Gastrocnemius medialis (tissue), 4 donors: Measurements from ENCODE around the gene LRIG1.

Experiments
- CTCF ChIP-seq, 5 experiments: fragments of 450-650 bp in 3 of 5; fragments of 200-600 bp in 2 of 5; sonication (generic) in 2 of 5; IDR thresholded peaks in 4 of 5; conservative IDR thresholded peaks in 1 of 5; 1 replicate in 4 of 5; 2 replicates in 1 of 5; pipeline ENCODE4 v1.5.1; 2016 to 2019; ENCODE audit warnings: antibody characterized with exemption in 5 of 5, mild to moderate bottlenecking in 3 of 5, moderate library complexity in 3 of 5
- POLR2A ChIP-seq, 2 donors: fragments of 450-650 bp; IDR thresholded peaks; one replicate each; pipeline ENCODE4 v1.6.1; 2017; ENCODE audit warnings: antibody characterized with exemption in 2 of 2, mild to moderate bottlenecking in 2 of 2, moderate library complexity in 2 of 2

DNA sequence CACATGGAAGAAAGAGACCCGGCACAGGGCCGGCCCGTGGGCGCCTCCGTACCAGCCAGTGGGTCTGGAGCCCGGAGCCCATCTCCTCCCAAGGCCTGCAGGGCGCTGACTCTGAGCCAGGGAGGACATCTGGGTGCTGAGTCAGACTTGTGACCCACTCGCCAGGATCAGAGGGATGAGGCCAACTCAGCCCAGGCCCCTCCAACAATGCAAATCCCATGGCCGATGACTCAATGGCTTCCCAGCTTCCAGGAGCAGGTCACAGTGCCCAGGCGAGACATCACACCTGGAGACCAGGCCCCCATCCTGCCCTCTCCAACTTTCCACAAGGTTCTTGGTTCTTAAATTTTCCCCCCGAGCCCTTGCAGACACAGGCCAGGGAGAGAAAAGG lies 95.1 kb downstream of the LRIG1 start:
- TF ChIP-seq CTCF (IDR thresholded peaks at IDR 0.05 in 4 of 5, conservative IDR thresholded peaks at IDR 0.05 in 1 of 5) (no peak), POLR2A (IDR thresholded peaks at IDR 0.05) (no peak)
